Suppressor macrophage treated with lipopolysaccharide for 4 hours (primary cell): ENCODE results near the gene COPS7B.
"Not testable (repeated sequence)": the region's sequence is repeated elsewhere in the genome, so short reads cannot be mapped to it uniquely, and the experiment has no call there.

Experiments
- DNase-seq: peaks from one replicate; pipeline ENCODE4 v3.0.0-alpha.2; 2020

COPS7B gene

DNA sequence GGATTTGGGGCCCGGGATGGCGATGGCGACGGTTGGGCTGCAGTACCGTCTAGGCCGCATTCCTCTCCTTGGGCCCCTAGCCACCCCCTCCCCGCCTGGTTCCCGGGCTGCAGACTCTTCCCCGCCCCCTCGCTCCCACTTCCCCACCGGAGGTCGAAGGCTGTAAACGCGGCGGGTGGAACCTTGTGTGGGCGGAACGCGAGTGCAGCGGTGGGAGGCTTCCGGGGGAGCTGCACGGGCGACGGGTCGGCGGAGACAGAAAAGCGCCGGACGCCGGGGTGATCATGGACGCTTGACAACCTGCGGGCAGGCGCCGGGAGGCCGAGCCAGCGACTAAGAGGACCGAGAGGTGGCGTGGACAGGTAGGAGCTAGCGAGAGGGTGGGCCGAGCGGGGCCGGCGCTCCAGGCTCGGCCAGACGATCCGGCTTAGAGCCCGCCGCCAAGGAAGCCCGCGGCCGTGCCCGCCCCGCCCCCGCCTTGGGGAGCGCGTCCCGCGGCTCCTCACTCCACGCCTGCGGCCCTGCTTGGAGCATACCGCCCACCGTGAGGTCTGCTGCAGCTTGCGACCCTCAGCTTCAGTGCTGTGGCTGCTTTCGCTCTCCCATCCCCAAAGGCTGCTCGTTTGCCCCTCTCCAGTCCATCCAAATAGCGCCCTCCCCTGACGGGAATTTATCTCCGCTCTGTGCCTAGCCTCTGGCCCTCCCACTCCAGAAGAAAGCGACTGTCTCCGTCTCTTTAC is at the start of gene COPS7B:
TSS of gene COPS7B (plus strand) at position 269 of the 740 bp plus-strand sequence. CDS start 2,126 bp downstream, outside the sequence.
- DNase-seq = peak; percentile 86

GRCh38 chr2:231737761-231738160 is 48.5 kb upstream of the COPS7B start:
- no peak for DNase-seq

GRCh38 chr2:231743376-231744116 is 42.7 kb upstream of the COPS7B start:
- DNase-seq = no peak

DNA sequence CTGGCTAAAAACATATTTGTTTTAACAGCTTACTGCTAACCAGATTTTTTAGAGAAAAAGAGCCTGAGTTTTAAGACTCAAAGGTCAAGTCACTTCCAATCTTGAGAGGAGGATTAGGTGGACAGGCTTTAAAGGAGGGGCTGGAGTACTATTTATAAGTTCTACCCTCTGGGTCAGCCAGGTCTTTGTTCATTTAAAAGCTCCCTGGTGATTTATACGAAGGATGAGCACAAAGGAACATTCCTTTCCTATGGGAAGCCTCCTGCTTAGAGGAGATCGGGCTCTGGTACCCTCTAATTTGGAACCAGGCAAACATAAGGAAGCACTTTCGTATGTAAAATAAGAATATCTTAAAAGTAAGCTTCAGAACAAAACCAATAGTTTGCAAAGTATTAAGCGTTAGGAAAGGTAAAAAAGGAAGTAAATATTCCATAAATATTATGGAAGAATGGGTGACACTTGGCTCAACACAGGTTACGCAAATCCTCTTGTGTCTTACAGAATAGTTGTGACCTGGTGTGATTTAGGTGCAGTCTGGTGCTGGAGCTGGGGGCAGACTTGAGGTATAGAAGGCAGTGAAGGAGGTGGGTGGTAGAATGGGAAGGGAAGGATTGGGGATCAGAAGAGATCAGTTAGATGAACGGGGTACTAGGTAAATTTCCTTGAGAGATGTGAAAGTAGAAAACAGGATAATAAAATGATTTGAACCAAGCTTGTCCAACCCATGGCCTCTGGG is 40.8 kb upstream of the COPS7B start:
- no peak for DNase-seq

DNA sequence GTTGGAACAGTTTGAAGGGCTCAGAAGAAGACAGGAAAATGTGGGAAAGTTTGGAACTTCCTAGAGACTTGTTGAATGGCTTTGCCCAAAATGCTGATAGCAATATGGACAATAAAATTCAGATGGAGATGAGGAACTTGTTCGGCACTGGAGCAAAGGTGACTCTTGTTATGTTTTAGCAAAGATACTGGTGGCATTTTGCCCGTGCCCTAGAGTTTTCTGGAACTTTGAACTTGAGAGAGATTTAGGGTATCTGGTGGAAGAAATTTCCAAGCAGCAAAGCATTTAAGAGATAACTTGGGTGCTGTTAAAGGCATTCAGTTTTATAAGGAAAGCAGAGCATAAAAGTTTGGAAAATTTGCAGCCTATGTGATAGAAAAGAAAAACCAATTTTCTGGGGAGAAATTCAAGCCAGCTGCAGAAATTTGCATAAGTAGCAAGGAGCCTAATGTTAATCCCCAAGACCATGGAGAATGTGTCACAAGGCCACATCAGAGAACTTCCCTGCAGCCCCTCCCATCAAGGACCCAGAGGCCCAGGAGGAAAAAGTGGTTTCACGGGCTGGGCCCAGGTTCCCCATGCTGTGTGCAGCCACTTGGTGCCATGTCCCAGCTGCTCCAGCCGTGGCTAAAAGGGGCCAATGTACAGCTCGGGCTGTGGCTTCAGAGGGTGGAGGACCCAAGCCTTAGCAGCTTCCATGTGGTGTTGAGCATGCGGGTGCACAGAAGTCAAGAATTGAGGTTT is 37.9 kb upstream of the COPS7B start:
- DNase-seq = not testable (repeated sequence)

DNA sequence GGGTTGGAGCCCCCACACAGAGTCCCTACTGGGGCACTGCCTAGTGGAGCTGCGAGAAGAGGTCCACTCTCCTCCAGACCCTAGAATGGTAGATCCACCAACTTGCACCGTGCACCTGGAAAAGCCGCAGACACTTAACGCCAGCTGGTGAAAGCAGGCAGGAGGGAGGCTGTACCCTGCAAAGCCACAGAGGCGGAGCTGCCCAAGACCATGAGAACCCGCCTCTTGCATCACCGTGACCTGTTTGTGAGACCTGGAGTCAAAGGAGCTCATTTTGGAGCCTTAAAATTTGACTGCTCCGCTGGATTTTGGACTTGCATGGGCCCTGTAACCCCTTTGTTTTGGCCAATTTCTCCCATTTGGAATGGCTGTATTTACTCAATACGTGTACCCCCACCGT is 37.2 kb upstream of the COPS7B start:
- DNase-seq = not testable (repeated sequence)

- no peak for DNase-seq
Observed at GRCh38 chr2:231751042-231751815, 35.0 kb upstream of the COPS7B start.

DNA sequence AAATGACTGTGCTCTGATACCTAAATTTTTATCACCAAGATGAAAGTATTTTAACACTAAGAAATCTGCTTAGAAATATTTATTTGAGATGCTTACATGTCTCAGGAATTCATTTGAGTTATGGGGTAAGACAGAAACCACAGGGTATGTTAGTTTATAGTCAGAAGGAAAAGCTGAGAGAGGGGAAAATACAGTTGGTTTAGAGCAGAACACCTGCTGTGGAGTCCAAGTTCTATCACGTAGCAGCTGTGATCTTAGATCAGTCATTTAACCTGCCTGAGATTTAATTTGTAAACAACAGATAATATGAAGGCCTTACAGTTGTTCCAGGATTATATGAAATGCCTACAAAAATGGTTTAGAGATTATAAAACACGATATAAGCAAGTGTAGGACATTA is 34.2 kb upstream of the COPS7B start:
- no peak for DNase-seq

DNA sequence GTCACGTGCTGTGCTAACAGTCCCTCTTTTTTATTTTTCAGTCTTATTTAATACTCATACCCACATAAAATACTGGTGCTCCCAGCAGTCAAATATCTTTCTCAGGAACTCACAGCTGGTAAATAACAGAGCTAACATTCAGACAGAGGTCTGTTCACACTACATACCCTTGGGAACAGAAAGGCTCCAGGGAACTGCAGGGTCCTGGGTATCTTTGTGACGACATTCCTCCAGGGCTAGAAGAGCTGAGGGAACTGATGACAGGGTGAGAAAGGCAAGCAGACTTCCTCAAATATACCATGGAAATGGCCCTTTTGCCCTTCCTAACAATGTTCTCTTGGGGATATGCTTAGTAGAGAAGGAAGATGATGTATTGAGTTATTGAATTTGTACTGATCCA is 24.5 kb upstream of the COPS7B start:
- no peak for DNase-seq

GRCh38 chr2:231764124-231764523 is 22.1 kb upstream of the COPS7B start:
- DNase-seq = no peak

DNA sequence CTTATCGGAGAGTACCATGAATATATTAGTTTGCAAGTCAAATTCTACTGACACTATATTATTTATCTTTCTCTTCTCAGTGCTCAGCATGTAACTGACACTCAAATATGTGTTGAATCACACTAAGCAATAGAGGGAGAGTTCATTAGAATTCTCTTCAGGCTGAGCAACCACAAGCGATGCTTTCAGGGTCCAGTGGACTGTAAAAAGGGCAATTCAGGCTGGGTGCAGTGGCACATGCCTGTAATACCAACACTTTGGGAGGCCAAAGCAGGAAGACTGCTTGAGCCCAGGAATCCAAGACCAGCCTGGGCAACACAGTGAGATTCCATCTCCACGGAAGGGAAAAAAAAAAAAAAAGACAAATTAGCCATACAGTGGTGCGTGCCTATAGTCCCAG is 21.5 kb upstream of the COPS7B start:
- DNase-seq = no peak

DNA sequence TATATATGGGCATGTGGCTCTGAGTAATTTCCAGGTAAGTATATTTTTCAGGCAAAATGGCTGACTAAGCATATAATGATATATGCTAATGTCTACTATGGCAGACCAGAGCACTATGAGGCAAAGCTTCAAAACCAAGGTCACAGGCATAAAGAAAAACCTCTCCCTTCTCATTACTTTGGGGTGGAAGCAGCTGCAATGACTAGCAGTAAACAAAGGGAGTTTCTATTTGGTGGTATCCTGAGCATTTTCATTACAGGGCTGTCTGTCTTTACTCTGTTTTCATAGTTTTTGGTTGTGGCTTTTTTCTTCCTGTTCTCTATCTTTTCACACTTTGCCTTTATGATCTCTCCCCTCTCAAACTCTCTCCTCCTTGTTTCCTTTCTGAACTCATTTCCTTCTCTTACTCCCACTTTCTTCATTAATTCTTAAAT is 20.7 kb upstream of the COPS7B start:
- DNase-seq = no peak

DNA sequence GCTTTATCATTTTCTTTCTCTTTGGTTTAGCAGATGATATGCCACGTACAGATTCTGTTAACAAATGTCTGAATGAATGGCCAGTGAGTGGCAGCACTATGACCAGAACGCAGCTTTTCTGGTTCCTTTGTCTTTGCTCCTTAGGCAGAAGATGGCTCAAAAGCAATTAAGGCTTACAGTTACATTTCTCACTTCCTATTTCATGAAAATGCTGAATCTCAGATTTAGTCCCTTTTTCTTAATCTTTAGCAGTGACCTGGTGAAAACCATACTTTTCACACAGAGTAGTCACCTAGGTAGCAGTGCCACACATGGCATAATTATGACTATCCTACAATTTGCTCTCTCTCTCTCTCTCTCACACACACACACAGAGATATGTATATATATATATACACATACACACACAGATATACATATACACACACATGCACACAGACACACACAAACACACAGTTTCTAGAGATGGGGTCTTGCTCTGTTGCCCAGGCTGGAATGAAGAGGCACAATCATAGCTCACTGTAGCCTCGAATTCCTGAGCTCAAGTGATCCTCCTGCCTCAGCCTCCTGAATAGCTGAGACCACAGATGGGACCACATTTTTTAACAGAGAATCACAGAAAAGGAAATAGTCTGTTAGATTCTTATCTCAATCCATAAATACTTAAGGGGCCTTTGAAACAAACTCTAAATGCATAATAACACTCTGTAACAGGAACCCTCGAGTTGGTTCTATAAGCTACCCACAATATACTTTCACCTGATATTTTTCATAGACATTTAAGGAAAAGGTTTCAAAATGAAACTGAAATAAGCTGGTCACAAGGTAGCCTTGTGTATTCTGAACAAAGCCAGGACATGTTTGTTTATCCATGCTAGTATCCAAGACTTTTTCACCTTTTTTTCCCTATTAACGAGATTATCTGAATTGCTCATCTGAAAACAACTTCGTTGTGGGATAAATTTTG is 16.8 kb upstream of the COPS7B start:
- peak; percentile 5 for DNase-seq

- DNase-seq = no peak
Observed at GRCh38 chr2:231780123-231780908, 5.9 kb upstream of the COPS7B start.

GRCh38 chr2:231780909-231781797 is 5.1 kb upstream of the COPS7B start, which contains the start of gene PDE6D:
PDE6D (minus strand) TSS chr2:231781282; CDS start chr2:231781114, 168 bp downstream.
- peak; percentile 99 for DNase-seq

GRCh38 chr2:231781798-231782726 is 4.2 kb upstream of the COPS7B start:
- DNase-seq = peak; percentile 47

GRCh38 chr2:231785413-231785812 is 832 bp upstream of the COPS7B start:
- DNase-seq = no peak

DNA sequence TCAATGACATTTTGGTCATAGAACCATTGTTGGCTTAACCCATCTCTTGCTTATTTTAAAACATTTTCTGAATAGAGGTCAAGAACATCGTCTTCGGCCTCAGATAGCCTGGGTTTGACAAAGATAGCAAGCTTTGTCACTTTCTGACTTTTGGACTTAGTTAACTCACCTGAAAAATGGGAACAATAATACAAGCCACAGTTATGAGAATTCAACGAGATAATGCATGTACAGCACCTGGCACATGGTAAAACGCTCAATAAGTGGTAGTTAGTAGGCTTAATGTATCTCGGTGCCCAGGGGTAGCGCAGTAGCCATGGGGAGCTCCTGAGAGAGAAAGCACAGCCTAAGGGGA is 446 bp upstream of the COPS7B start:
- DNase-seq = no peak
